Kidney (tissue), 14 donors: ENCODE data around the gene MYO15A. TPM values are rescaled to one million over a fixed set of nuclear protein-coding genes. Genes with fewer than 3 reads are reported as not detected.

ENCODE experiments used
- DNase-seq, 5 donors: peaks; one replicate each; pipeline ENCODE4 v3.0.0-alpha.2; 2013 to 2020
- FAIRE-seq: peaks from 2 replicates; lab custom pipeline; 2012; peaks lifted over from hg19 to GRCh38; lab: Jason Lieb, UNC
- H3K27ac ChIP-seq, 2 donors: one replicate each; pipeline ENCODE4 v1.7.0; 2013; ENCODE audit warnings: low read depth in 2 of 2, low read length in 2 of 2, inconsistent platforms in 1 of 2
- H3K27me3 ChIP-seq: one replicate; pipeline ENCODE4 v1.7.1; 2013; ENCODE audit warnings: low read length, inconsistent platforms; ENCODE audit not compliant: control insufficient read depth, insufficient read depth
- H3K36me3 ChIP-seq, 3 donors: one replicate each; pipeline versions ENCODE4 v1.7.0 to v1.7.1; 2013; ENCODE audit warnings: low read length in 3 of 3, control low read depth in 1 of 3, inconsistent platforms in 1 of 3; ENCODE audit not compliant: insufficient read depth in 3 of 3, control insufficient read depth in 2 of 3
- H3K4me1 ChIP-seq, 3 donors: one replicate each; pipeline versions ENCODE4 v1.7.0 to v1.7.1; 2013; ENCODE audit warnings: low read length in 3 of 3, inconsistent platforms in 1 of 3, low read depth in 1 of 3; ENCODE audit not compliant: control insufficient read depth in 2 of 3, insufficient read depth in 2 of 3
- H3K4me3 ChIP-seq, 3 donors: one replicate each; pipeline versions ENCODE4 v1.7.0 to v1.8.1; 2013; ENCODE audit warnings: low read length in 3 of 3, control low read depth in 1 of 3, inconsistent platforms in 1 of 3
- H3K9ac ChIP-seq, 3 donors: one replicate each; pipeline versions ENCODE4 v1.7.0 to v1.7.1; 2013; ENCODE audit warnings: low read length in 3 of 3, control low read depth in 1 of 3, inconsistent platforms in 1 of 3
- H3K9me3 ChIP-seq, 3 donors: one replicate each; pipeline versions ENCODE4 v1.7.0 to v1.7.1; 2013; ENCODE audit warnings: low read length in 3 of 3, control low read depth in 1 of 3, inconsistent platforms in 1 of 3; ENCODE audit not compliant: control insufficient read depth in 2 of 3, insufficient read depth in 1 of 3
- intact Hi-C: fragments of 100-400 bp; cut with DNase I; formaldehyde crosslinking; loops from one replicate; pipeline ENCODE4 v1.11.1; 2022
- polyA plus RNA-seq: library from polyadenylated mRNA; stranded (reverse); fragments of 350-450 nt; fragmentation: Illumina TruSeq; extraction: RNeasy Lipid Tissue Mini Kit (QIAGEN cat#74804); gene quantifications from one replicate; pipeline ENCODE4 v1.2.3, GENCODE V29; 2014; ENCODE audit warnings: low read depth, low replicate concordance; ENCODE audit not compliant: insufficient read depth
- total RNA-seq: library from RNA; stranded (reverse); fragmentation: NEBNext Ultra II Directional; extraction: Animal tissue kit (Norgen Biotek cat#: 25700); gene quantifications from one replicate; pipeline ENCODE4 v1.2.1, GENCODE V29; 2021
- TF ChIP-seq, protein P1 (sequence below): IDR thresholded peaks from 3 replicates; pipeline ENCODE4 v1.5.1; 2012; ENCODE audit warnings: mild to moderate bottlenecking, moderate library complexity, borderline replicate concordance; ENCODE audit not compliant: insufficient read depth; ENCODE audit errors: extremely low read depth
- donor health status: control.
- donor health status: control.
- donor health status: control.
- donor health status: control.
- donor health status: control.
- donor health status: DM: yes; HTN: yes; CAD: no.
- donor health status: Normal renal cell carcinoma (clear cell type).

MYO15A gene
- total and polyA plus RNA-seq, 2 donors from 2014 or later = 0.80 to 1.3 TPM

DNA sequence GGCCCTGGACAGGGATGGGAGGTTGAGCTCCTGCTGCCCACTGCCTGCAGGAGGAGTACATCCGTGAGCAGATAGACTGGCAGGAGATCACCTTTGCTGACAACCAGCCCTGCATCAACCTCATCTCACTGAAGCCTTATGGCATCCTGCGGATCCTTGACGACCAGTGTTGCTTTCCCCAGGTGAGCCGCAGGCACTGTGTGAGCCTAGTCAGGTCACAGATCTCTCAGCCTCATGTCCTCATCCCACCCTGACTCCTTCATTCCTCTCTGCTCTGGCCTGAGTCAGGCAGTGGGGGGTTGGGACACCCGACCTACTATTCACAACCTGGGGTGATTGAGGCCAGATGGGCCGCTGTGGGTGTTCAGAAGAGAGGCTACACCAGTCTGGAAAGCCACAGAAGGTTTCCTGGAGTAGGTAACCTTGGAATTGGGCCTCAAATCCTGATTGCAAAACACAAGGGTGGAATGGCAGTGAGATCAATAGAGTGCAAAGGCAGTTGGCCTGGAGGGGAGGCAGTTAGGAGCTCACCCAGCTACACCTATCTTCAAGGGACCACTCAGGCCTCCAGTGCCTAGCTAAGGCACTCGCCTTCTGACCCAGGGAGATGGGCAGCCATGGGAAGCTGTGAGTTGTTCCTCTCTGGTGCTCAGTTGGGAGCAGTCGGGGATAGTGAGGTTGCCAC is 29.7 kb downstream of the MYO15A start:
- TF ChIP-seq, protein P1, sequence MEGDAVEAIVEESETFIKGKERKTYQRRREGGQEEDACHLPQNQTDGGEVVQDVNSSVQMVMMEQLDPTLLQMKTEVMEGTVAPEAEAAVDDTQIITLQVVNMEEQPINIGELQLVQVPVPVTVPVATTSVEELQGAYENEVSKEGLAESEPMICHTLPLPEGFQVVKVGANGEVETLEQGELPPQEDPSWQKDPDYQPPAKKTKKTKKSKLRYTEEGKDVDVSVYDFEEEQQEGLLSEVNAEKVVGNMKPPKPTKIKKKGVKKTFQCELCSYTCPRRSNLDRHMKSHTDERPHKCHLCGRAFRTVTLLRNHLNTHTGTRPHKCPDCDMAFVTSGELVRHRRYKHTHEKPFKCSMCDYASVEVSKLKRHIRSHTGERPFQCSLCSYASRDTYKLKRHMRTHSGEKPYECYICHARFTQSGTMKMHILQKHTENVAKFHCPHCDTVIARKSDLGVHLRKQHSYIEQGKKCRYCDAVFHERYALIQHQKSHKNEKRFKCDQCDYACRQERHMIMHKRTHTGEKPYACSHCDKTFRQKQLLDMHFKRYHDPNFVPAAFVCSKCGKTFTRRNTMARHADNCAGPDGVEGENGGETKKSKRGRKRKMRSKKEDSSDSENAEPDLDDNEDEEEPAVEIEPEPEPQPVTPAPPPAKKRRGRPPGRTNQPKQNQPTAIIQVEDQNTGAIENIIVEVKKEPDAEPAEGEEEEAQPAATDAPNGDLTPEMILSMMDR = no peak
- H3K9me3 ChIP-seq = no peaks in the 10 kb centered on the region
- no peaks in the 10 kb centered on the region for H3K27me3 ChIP-seq
- no peaks in the 10 kb centered on the region for H3K4me1 ChIP-seq
- intact Hi-C loops = no loop called here
- H3K4me3 ChIP-seq = no peak overlapping the region
- DNase-seq (no peak), FAIRE-seq (no peak)
- H3K27ac ChIP-seq = no peak overlapping the region
- no peaks in the 10 kb centered on the region for H3K36me3 ChIP-seq
- no peak overlapping the region for H3K9ac ChIP-seq

DNA sequence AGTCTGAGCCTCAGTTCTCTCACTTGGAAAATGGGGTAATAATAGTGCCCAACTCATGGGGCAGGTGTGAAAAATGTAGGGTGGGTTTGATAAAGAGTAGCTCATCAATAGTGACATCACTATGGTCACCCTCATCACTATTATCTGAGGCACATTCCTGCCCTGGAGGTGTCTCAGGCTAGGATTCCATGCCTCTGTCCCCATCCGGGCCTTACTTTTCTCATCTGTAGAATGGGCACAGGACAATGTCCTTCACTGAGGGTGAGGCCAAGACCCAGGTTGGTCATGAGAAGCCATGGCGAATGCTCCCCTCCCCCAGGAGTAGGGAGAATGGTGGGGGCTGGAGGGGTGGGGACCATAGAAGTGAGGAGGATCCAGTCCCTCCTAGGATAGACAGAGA is 30.5 kb downstream of the MYO15A start:
- no peaks in the 10 kb centered on the region for H3K9me3 ChIP-seq
- intact Hi-C loops = no loop called here
- no peak for FAIRE-seq
- no peaks in the 10 kb centered on the region for H3K27me3 ChIP-seq
- H3K36me3 ChIP-seq = no peaks in the 10 kb centered on the region
- no peak for DNase-seq
- no peaks in the 10 kb centered on the region for H3K4me1 ChIP-seq
- H3K9ac ChIP-seq = no peak overlapping the region
- H3K4me3 ChIP-seq = no peak overlapping the region
- no peak overlapping the region for H3K27ac ChIP-seq
- TF ChIP-seq, protein P1 = no peak

DNA sequence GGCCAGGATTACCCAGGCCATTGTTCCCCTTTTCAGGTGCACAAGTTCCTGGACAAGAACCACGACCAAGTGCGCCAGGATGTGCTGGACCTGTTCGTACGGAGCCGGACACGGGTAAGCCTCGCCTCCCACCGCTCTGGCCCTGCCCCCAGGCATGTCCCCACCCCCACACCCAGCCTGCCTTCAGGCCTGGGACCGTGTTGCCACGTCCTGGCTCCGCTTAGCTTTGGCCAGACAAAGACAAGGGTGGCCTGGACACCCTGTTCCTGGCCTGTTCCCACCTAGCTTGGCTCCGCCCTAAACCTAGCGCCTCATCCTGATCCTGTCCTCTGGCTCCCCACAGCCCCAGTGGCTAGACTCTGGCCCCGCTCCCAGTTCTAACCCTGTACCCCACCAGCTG is 30.9 kb downstream of the MYO15A start:
- no peak for DNase-seq
- H3K27me3 ChIP-seq = no peaks in the 10 kb centered on the region
- no peak for FAIRE-seq
- intact Hi-C loops = no loop called here
- no peaks in the 10 kb centered on the region for H3K36me3 ChIP-seq
- H3K9ac ChIP-seq = no peak overlapping the region
- H3K27ac ChIP-seq = no peak overlapping the region
- H3K4me3 ChIP-seq = no peak overlapping the region
- H3K4me1 ChIP-seq = no peaks in the 10 kb centered on the region
- no peaks in the 10 kb centered on the region for H3K9me3 ChIP-seq
- TF ChIP-seq, protein P1 = no peak

DNA sequence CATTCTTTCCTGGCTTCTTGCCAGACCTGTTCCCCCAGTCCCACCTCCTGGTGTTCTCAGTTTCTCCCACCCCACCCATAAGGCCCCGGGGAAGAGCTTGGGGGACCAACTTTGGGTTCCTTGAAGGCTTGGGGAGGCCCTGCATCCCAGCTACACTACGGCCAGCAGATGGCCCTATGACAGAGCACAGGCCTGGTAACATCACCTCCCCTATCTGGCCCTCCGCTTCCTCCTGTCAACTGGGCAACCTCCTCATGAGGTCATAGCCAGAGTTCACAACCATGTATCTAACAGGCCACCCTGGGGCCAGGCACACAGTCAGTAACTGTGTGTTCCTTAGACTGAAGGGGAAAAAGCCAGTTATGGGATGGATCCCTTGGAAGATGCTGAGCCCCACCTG is 31.4 kb downstream of the MYO15A start:
- Histone ChIP-seq H3K27me3 (no peaks in the 10 kb centered on the region), H3K4me3 (no peak overlapping the region), H3K36me3 (no peaks in the 10 kb centered on the region), H3K27ac (no peak overlapping the region), H3K4me1 (no peaks in the 10 kb centered on the region), H3K9ac (no peak overlapping the region), H3K9me3 (no peaks in the 10 kb centered on the region)
- DNase-seq (no peak), FAIRE-seq (no peak)
- intact Hi-C loops = no loop called here
- TF ChIP-seq, protein P1 = no peak
